Uterus (tissue), 2 donors: ENCODE results near the gene CCDC87.

Experiments
- POLR2A ChIP-seq, 2 donors: fragments of 450-650 bp; IDR thresholded peaks; one replicate each; pipeline ENCODE4 v1.6.1; 2016; ENCODE audit warnings: antibody characterized with exemption in 2 of 2, mild to moderate bottlenecking in 1 of 2, moderate library complexity in 1 of 2
- TF ChIP-seq, protein P1 (sequence below), 4 experiments: fragments of 200-600 bp in 2 of 4; fragments of 450-650 bp in 2 of 4; sonication (generic) in 2 of 4; IDR thresholded peaks; one replicate each; pipeline ENCODE4 v1.5.1; 2016 to 2019; ENCODE audit warnings: antibody characterized with exemption in 4 of 4, mild to moderate bottlenecking in 2 of 4, moderate library complexity in 1 of 4

DNA sequence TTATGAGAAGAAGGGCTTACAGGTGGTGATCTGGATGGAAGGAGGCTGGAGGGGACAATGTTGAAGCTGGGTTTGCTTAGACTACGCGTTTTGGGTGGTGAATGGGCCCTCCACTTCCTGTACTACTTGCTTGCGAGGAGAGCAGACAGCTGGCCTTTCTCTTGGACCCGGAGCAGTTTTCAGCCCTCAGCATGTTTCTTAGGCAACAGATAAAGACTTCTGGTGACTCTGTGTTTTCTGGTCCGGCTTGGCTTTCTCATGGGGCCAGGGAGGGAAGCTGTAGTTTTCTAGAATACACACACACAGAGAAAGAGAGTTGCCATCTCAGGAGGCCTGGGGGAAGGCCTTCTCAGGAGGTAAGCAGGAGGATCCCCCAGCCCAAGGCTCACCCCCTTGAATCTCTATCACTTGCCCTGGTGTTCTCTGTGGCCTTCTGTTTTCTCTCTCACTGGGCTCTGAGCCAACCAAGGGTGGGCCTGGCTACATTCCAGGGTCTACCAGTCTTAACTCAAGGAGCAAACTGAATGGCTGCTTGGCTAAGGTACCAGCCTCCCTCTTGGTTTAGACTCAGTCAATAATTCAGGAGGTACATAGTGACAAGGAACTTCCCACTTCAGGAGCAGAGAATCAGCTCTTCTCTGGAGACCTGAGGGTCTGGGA lies 2.5 kb upstream of the CCDC87 start:
- TF ChIP-seq POLR2A (IDR thresholded peaks at IDR 0.05), result no peak
- TF ChIP-seq, protein P1, sequence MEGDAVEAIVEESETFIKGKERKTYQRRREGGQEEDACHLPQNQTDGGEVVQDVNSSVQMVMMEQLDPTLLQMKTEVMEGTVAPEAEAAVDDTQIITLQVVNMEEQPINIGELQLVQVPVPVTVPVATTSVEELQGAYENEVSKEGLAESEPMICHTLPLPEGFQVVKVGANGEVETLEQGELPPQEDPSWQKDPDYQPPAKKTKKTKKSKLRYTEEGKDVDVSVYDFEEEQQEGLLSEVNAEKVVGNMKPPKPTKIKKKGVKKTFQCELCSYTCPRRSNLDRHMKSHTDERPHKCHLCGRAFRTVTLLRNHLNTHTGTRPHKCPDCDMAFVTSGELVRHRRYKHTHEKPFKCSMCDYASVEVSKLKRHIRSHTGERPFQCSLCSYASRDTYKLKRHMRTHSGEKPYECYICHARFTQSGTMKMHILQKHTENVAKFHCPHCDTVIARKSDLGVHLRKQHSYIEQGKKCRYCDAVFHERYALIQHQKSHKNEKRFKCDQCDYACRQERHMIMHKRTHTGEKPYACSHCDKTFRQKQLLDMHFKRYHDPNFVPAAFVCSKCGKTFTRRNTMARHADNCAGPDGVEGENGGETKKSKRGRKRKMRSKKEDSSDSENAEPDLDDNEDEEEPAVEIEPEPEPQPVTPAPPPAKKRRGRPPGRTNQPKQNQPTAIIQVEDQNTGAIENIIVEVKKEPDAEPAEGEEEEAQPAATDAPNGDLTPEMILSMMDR (IDR thresholded peaks at IDR 0.05), result no peak
